IMR-90 (cell line): ENCODE data around the gene KIF13A. TPM values are rescaled to one million over a fixed set of nuclear protein-coding genes. Genes with fewer than 3 reads are reported as not detected.

Experiments
- ATAC-seq: fragments of 200-7000 bp; cut with Tn5 transposase; 2 replicates; pipeline ENCODE4 v1.9.1; 2020; ENCODE audit warnings: low read depth, mild to moderate bottlenecking, moderate library complexity
- BruUV-seq: library from RNA; stranded (reverse); fragments of 400-500 nt; replicated peaks from 2 replicates; lab custom pipeline; 2021; lab: Mats Ljungman, UMichigan
- CTCF ChIA-PET: fragments of 300-600 bp; formaldehyde crosslinking; extraction: SDS; loops from one replicate; lab custom pipeline; 2021; ENCODE audit warnings: antibody characterized with exemption; lab: Yijun Ruan, JAX
- POLR2A ChIA-PET: fragments of 300-600 bp; sonication (Branson Sonifier 250); formaldehyde crosslinking; loops from one replicate; lab custom pipeline; 2022; ENCODE audit warnings: antibody characterized with exemption; ENCODE audit not compliant: unreplicated experiment; lab: Charles Lee
- DNase-seq: peaks from one replicate; pipeline ENCODE4 v3.0.0; 2013
- H2AFZ ChIP-seq: replicated peaks from 2 replicates; pipeline ENCODE3; 2013; ENCODE audit warnings: low read length, mild to moderate bottlenecking; ENCODE audit not compliant: poor library complexity
- H2AK5ac ChIP-seq: 2 replicates; pipeline ENCODE4 v1.6.1; 2013; ENCODE audit warnings: low read depth, low read length, inconsistent platforms
- H2AK9ac ChIP-seq: replicated peaks from 2 replicates; pipeline ENCODE3; 2013; ENCODE audit warnings: mild to moderate bottlenecking, low read depth, low read length, moderate library complexity; ENCODE audit not compliant: poor library complexity
- H2BK120ac ChIP-seq: 2 replicates; pipeline ENCODE4 v1.6.1; 2013; ENCODE audit warnings: low read depth, low read length, inconsistent platforms
- H2BK15ac ChIP-seq: 3 replicates; pipeline ENCODE4 v1.6.1; 2013; ENCODE audit warnings: low read depth, low read length, inconsistent platforms
- H2BK20ac ChIP-seq: 2 replicates; pipeline ENCODE4 v1.6.1; 2013; ENCODE audit warnings: low read depth, mild to moderate bottlenecking, inconsistent platforms, low read length, moderate library complexity
- H2BK5ac ChIP-seq: 2 replicates; pipeline ENCODE4 v1.6.1; 2013; ENCODE audit warnings: mild to moderate bottlenecking, low read depth, low read length, inconsistent platforms; ENCODE audit not compliant: poor library complexity, severe bottlenecking
- H3K14ac ChIP-seq: replicated peaks from 2 replicates; pipeline ENCODE4 v1.6.1; 2013; ENCODE audit warnings: low read depth, low read length, inconsistent platforms
- H3K18ac ChIP-seq: 2 replicates; pipeline ENCODE4 v1.6.1; 2013; ENCODE audit warnings: low read depth, low read length, control low read depth
- H3K23ac ChIP-seq: 2 replicates; pipeline ENCODE4 v1.6.1; 2013; ENCODE audit warnings: low read depth, low read length, inconsistent platforms
- H3K27ac ChIP-seq: 2 replicates; pipeline ENCODE4 v1.5.1; 2013; ENCODE audit warnings: mild to moderate bottlenecking, control low read depth, low read length; ENCODE audit not compliant: insufficient read depth
- H3K27me3 ChIP-seq: 2 replicates; pipeline ENCODE4 v1.6.1; 2013; ENCODE audit warnings: low read length; ENCODE audit not compliant: control insufficient read depth, insufficient read depth
- H3K36me3 ChIP-seq: 2 replicates; pipeline ENCODE4 v1.6.1; 2013; ENCODE audit warnings: low read length, mixed read lengths; ENCODE audit not compliant: control insufficient read depth, insufficient read depth
- H3K4ac ChIP-seq: 2 replicates; pipeline ENCODE4 v1.6.1; 2013; ENCODE audit warnings: low read depth, low read length, inconsistent platforms
- H3K4me1 ChIP-seq: 2 replicates; pipeline ENCODE4 v1.6.1; 2013; ENCODE audit warnings: low read length, mixed read lengths; ENCODE audit not compliant: control insufficient read depth, insufficient read depth
- H3K4me2 ChIP-seq: 2 replicates; pipeline ENCODE4 v1.6.1; 2013; ENCODE audit warnings: low read depth, mild to moderate bottlenecking, control low read depth, low read length, moderate library complexity
- H3K4me3 ChIP-seq: 2 replicates; pipeline ENCODE4 v1.5.1; 2013; ENCODE audit warnings: low read depth, mild to moderate bottlenecking, control low read depth, low read length, moderate library complexity; ENCODE audit not compliant: insufficient read depth
- H3K56ac ChIP-seq: 2 replicates; pipeline ENCODE4 v1.6.1; 2013; ENCODE audit warnings: low read length, inconsistent platforms; ENCODE audit not compliant: insufficient read depth; ENCODE audit errors: extremely low read depth
- H3K79me1 ChIP-seq, 2 experiments: 2 replicates each; pipeline ENCODE4 v1.6.1; 2013; ENCODE audit warnings: low read length in 2 of 2, inconsistent platforms in 1 of 2, low read depth in 1 of 2
- H3K9ac ChIP-seq: 2 replicates; pipeline ENCODE4 v1.6.1; 2013; ENCODE audit warnings: low read depth, low read length, control low read depth
- H3K9me1 ChIP-seq: 2 replicates; pipeline ENCODE4 v1.6.1; 2013; ENCODE audit warnings: low read length, inconsistent platforms; ENCODE audit not compliant: insufficient read depth
- H3K9me3 ChIP-seq: 2 replicates; pipeline ENCODE4 v1.6.1; 2013; ENCODE audit warnings: low read length; ENCODE audit not compliant: control insufficient read depth, insufficient read depth
- H4K20me1 ChIP-seq: 2 replicates; pipeline ENCODE4 v1.6.1; 2013; ENCODE audit warnings: low read length, inconsistent platforms; ENCODE audit not compliant: insufficient read depth
- H4K5ac ChIP-seq: 2 replicates; pipeline ENCODE4 v1.6.1; 2013; ENCODE audit warnings: mild to moderate bottlenecking, low read depth, low read length, control low read depth
- H4K8ac ChIP-seq, 2 experiments: 2 replicates each; pipeline ENCODE4 v1.6.1; 2013; ENCODE audit warnings: low read depth in 2 of 2, low read length in 2 of 2, control low read depth in 1 of 2, inconsistent platforms in 1 of 2
- H4K91ac ChIP-seq: 2 replicates; pipeline ENCODE4 v1.6.1; 2013; ENCODE audit warnings: low read depth, low read length, inconsistent platforms; ENCODE audit not compliant: insufficient read depth
- BHLHE40 ChIP-seq: fragments of 150-350 bp; IDR thresholded peaks from 2 replicates; pipeline ENCODE4 v1.6.1; 2016; ENCODE audit warnings: mild to moderate bottlenecking, low read depth, low read length
- CEBPB ChIP-seq: IDR thresholded peaks from 2 replicates; pipeline ENCODE4 v1.6.1; 2012; ENCODE audit warnings: low read depth, low read length, improper control_type of control experiment
- ELK1 ChIP-seq: fragments of 150-350 bp; IDR thresholded peaks from 2 replicates; pipeline ENCODE4 v1.6.1; 2016; ENCODE audit warnings: low read depth, mild to moderate bottlenecking, low read length, moderate library complexity, borderline replicate concordance
- MAZ ChIP-seq: IDR thresholded peaks from 2 replicates; pipeline ENCODE4 v1.6.1; 2012; ENCODE audit warnings: low read depth, mild to moderate bottlenecking, low read length, improper control_type of control experiment, moderate library complexity, borderline replicate concordance
- RAD21 ChIP-seq: IDR thresholded peaks from 2 replicates; pipeline ENCODE4 v1.6.1; 2012; ENCODE audit warnings: low read length, improper control_type of control experiment
- RCOR1 ChIP-seq: IDR thresholded peaks from 2 replicates; pipeline ENCODE4 v1.6.1; 2012; ENCODE audit warnings: mild to moderate bottlenecking, low read length, improper control_type of control experiment; ENCODE audit not compliant: insufficient replicate concordance
- SMC3 ChIP-seq: fragments of 150-350 bp; IDR thresholded peaks from 2 replicates; pipeline ENCODE4 v1.6.1; 2016; ENCODE audit warnings: low read depth, mild to moderate bottlenecking, antibody characterized with exemption, low read length, moderate library complexity
- WGBS, 2 experiments: methylation state at CpG; one replicate each; pipeline versions ENCODE4 v1.1.5 to v1.1.7; 2013; ENCODE audit warnings: missing lambda C conversion rate in 2 of 2; ENCODE audit not compliant: insufficient read length in 1 of 2; ENCODE audit errors: extremely low coverage in 2 of 2; 5-methylcytosine and 5-hydroxymethylcytosine counted together
- dilution Hi-C: fragments of 300-500 bp; cut with HindIII; formaldehyde crosslinking; loops from one replicate; pipeline ENCODE4 v1.14.3; 2018; ENCODE audit warnings: low sequenced_read_pairs; ENCODE audit not compliant: unreplicated experiment
- in situ Hi-C: fragments of 300-500 bp; cut with MboI; formaldehyde crosslinking; loops from 3 replicates; pipeline ENCODE4 v1.14.3; 2019; ENCODE audit warnings: low sequenced_read_pairs, inconsistent platforms, mixed read lengths
- intact Hi-C: fragments of 100-400 bp; cut with micrococcal nuclease; formaldehyde crosslinking; loops from 2 replicates; pipeline ENCODE4 v1.10.0; 2022
- microRNA-seq, 2 experiments: library from miRNA; stranded (forward) in 1 of 2; unstranded in 1 of 2; fragments of 10-50 nt in 1 of 2; fragments of <30 nt in 1 of 2; gene quantifications in 1 of 2; microRNA quantifications in 1 of 2; one replicate each; pipeline versions ENCODE3 to v1.1.0; 2013 to 2020; ENCODE audit not compliant: insufficient read depth in 1 of 2, insufficient read length in 1 of 2, unreplicated experiment in 1 of 2
- polyA plus RNA-seq, 3 experiments: library from polyadenylated mRNA; depleted of rRNA; stranded (reverse); fragments of >200 nt; gene quantifications; 2 replicates each; pipeline ENCODE4 v1.2.3, GENCODE V29; 2012; ENCODE audit warnings: low replicate concordance in 1 of 3
- small RNA-seq, 5 experiments: library from RNA; depleted of rRNA; stranded (forward); fragments of <200 nt; gene quantifications; one replicate each; pipeline ENCODE3, GENCODE V24; 2012
- total RNA-seq: library from RNA; depleted of rRNA; stranded (reverse); fragments of >200 nt; gene quantifications from 2 replicates; pipeline ENCODE4 v1.2.3, GENCODE V29; 2012; rRNA removed

The KIF13A gene
- total and polyA plus RNA-seq, 2 of the 4 experiments (the other 2 are of a cell fraction) = 23.3 to 51.8 TPM

GRCh38 chr6:17710331-17710730 is 277.1 kb downstream of the KIF13A start (continued):
- peak; percentile 97 for TF ChIP-seq CEBPB

- dilution Hi-C loops = no loop called here
- TF ChIP-seq SMC3 (no peak), RCOR1 (no peak), MAZ (no peak), ELK1 (no peak), RAD21 (no peak), BHLHE40 (no peak)
- Histone ChIP-seq H3K4me1 (peaks cover 4% of the 10 kb centered on the region), H2AFZ (no peak overlapping the region), H2BK120ac (peak overlapping the region; percentile 76), H3K56ac (no peak overlapping the region), H3K9ac (no peak overlapping the region), H3K23ac (0 out of 2 replicates have a peak overlapping the region, but pooled peaks have one; percentile 41), H3K4ac (peak overlapping the region; percentile 60; the same call in 1 of the 2 replicates), H2AK5ac (peak overlapping the region; percentile 66; the same call in 1 of the 2 replicates), H3K14ac (no peak overlapping the region), H2BK15ac (peak overlapping the region; percentile 81; the same call in 1 of the 3 replicates), H2AK9ac (no peak overlapping the region), H3K27ac (no peak overlapping the region; the same call in 1 of the 2 replicates), H3K9me3 (no peaks in the 10 kb centered on the region), H4K8ac (peak overlapping the region in 1 of 2 experiments; percentile 31; a peak in 1 of 4 replicates), H4K20me1 (peaks cover 7% of the 10 kb centered on the region; the same call in 1 of the 2 replicates), H3K4me3 (no peak overlapping the region), H2BK5ac (peak overlapping the region; percentile 30), H3K18ac (no peak overlapping the region), H3K9me1 (0 out of 2 replicates have a peak, but pooled peaks cover 5% of the 10 kb centered on the region), H4K5ac (no peak overlapping the region), H3K27me3 (no peaks in the 10 kb centered on the region), H3K4me2 (no peak overlapping the region), H3K79me1 (peaks cover 0 to 26% of the 10 kb centered on the region in 2 experiments; a peak in 2 of 4 replicates), H3K36me3 (no peaks in the 10 kb centered on the region), H4K91ac (peak overlapping the region; percentile 38; the same call in 1 of the 2 replicates), H2BK20ac (peak overlapping the region; percentile 83)
- CTCF ChIA-PET = no interaction called here
- intact Hi-C loops = no loop called here
- ATAC-seq = no peak
- no TSS peak for BruUV-seq
- WGBS, 2 experiments = no CpG with 5 or more reads among the region's 2 CpGs
- in situ Hi-C loops = no loop called here
- DNase-seq = no peak
- POLR2A ChIA-PET = no interaction called here
These were observed 278.0 kb downstream of the KIF13A start for GRCh38 chr6:17709476-17709875.

Small RNA genes within 50 kb of the gene (microRNA-seq; reads per million reads assigned to microRNA genes)
- gene RF00019 (ENCODE audit: insufficient read depth, insufficient read length) (not detected), gene RNA5SP204 (ENCODE audit: insufficient read depth, insufficient read length) (24.8 reads per million, percentile 60 among the genes with 10 or more reads in this experiment)

Small RNA genes within 50 kb of the gene (small RNA-seq; reads per million reads assigned to genes)
- gene RF00019 (0 reads per million in 5 experiments), gene RNA5SP204 (0.25 to 23.5 (median 1.8) reads per million in 5 experiments)

Other genes starting within 250 kb of the KIF13A start
- gene NHLRC1, start 135.0 kb upstream of the KIF13A start, total RNA-seq = 0.83 and 1.1 TPM in 2 replicates
- 1.0 and 1.1 TPM in 2 replicates for gene NHLRC1, start 135.0 kb upstream of the KIF13A start, polyA plus RNA-seq (2012; rRNA removed)
- gene TPMT, start 167.4 kb upstream of the KIF13A start, total RNA-seq = 10.8 and 22.2 TPM in 2 replicates
- 11.3 and 14.1 TPM in 2 replicates for gene TPMT, start 167.4 kb upstream of the KIF13A start, polyA plus RNA-seq (2012; rRNA removed)
- 16.7 and 16.9 TPM in 2 replicates for gene KDM1B, start 167.8 kb upstream of the KIF13A start, total RNA-seq
- 9.8 and 13.2 TPM in 2 replicates for gene KDM1B, start 167.8 kb upstream of the KIF13A start, polyA plus RNA-seq (2012; rRNA removed)